Measurements from ENCODE around the gene HOXD10.

DNA sequence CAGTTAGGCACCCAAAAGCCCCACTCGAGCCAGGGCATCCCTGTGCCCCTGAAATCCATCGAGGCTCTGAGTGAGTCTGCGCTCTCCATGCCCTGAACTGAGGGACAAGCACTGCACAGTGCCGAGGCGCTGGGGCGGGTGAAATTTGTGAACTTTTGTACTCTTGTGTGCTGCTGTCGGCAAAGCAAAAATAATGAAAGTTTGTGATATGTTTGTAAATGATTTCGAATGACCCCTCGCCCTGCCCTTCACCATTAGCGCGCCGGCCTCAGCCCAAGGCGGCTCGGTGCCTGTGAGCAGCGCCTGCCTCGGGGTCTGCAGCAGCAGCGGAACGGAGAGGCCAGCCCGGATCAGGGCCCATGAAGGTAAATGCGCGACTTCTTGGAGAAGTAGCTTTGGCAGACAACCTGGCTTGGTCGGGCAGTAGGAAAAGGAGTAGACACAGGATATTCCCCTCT, 32.9 kb downstream of the HOXD10 start:
- no peak for TF ChIP-seq CTCF (IDR thresholded peaks at IDR 0.05; ENCODE audit: low read depth, low read length, missing input control)
- TF ChIP-seq JUND (IDR thresholded peaks at IDR 0.05), result no peak
- no peak for TF ChIP-seq TAF1 (conservative IDR thresholded peaks at IDR 0.05)
- TF ChIP-seq MAX (IDR thresholded peaks at IDR 0.05), result no peak
